HG03108 (cell line): ENCODE results near the gene BNIP3.
"Not testable (repeated sequence)": the region's sequence is repeated elsewhere in the genome, so short reads cannot be mapped to it uniquely, and the experiment has no call there.

Experiments
- ATAC-seq: cut with Tn5 transposase; IDR thresholded peaks from one replicate; pipeline ENCODE4 v1.9.1; 2021; ENCODE audit warnings: moderate library complexity; ENCODE audit not compliant: unreplicated experiment

The BNIP3 gene

DNA sequence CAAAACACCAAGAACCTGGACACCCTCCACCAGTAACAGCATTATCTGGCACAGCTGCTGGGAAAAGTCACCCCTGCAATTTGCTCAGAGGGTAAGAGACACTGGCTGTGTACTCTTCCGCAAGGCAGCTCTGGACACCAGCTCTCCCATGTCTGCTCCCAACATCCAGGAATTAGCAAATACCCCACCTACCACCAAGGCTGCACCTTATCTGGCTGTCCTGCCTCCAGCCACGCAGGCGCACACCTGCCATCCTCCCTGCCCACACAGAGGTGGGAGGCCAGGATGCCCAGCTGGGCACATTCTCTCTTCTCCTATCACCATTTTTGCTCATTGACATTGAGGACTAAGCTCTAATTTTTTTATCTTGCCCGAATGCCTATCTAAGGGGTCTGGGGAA, 20.3 kb upstream of the BNIP3 start:
- no peak for ATAC-seq

DNA sequence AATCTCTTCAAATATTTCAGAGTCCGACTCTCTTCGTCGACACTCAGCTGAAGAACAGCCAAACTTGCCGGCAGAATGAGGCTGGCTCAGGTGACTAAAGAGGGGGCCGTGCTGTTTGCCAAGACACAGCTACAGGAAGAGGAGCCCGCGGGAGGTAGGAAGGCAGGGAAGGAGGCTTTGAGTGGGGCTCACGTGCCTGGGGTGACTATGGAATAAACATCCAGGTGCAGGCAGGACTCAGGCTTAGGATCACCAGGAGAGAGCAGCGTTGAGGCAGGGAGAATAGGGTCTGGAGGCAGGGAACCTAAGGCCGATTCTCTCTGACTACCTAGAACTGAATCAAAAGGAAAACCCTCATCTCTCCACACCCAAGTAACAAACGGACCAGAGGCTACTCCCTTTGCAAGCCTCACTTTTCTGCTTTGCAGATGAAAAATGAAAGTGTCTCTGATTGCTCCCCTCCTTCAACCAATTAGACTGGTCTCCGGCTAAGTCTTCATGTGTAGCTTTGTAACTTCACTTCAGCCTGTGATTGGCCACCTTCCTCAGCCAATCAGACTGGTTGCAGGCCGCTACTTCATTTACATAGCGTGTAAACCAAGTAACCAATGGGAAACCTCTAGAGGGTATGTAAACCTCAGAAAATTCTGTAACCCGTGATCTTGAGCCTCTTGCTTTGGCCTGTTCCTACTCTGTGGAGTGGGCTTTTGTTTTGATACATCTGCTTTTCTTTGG, 19.7 kb upstream of the BNIP3 start:
- ATAC-seq: no peak

DNA sequence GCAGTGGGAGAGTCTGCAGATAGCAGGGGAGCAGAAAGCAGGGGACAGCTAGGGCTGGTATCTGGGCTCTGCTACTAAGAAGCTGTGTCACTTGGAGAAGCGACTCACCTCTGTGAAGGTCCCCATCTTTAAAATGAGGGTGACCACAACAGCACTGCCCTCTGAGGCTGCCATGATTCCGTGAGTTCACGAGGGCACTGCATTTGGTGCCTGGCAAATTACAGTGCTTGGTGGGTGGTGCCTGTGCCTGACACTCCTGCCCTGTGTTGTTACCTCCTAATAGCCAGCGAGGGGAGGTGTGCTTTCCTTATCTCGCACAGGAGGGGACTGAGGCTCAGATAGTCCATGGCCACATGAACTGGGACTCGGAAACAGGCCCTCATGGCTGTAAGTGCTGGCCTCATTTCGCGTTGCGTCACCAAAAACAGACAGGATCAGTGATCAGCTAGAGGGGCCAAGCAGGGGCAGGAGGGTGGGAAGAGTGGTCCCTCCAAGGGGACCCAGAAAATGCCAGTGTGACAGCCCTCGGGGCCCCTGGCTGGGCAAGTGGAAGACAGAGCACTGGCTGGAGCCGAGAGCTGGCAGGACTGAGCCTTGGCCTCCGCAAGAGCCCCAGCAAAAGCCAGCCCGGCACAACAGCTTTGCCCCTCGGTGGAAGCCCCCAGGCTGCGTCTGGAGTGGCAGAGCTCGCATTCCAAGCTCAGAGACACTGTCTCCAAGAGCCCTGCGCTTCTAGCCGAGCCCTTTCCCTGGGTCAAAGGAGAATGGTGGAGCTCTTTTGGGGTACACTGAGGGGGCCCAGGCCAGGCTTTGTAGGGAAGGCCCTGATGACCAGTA, 17.3 kb upstream of the BNIP3 start:
- ATAC-seq: no peak

DNA sequence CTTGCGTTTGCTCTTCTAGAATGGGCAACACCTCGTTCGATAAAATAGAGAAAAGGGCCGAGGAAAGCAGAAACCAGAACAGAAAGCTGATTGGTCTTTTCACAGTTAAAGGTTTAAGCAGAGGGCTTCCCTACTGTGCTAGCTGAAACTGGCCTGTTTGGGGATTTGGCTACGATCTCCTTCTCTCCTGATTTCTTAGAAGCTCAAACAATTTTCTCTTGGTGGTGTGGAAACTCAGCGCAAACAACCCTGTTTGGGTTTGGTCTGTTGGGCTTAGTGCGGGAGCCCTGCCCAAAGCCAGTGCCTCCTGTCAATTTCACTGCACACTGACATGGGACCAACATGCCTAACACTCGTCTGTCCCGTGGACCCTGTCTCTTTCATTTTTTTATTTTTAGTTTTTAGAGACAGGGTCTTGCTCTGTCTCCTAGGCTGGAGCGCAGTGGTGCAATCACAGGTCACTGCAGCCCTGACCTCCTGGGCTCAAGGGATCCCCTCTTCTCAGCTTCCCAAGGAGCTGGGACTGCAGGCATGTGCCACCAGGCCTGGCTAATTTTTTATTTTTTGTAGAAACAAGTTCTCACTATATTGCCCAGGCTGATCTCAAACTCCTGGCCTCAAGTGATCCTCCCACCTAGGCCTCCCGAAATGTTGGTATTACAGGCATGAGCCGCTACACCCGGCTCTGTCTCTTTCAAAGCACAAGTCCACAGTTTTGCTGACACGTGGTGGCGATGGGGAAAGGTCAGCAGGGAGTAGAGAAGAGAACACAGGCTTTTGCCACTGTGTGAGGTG, 16.5 kb upstream of the BNIP3 start:
- ATAC-seq: no peak

DNA sequence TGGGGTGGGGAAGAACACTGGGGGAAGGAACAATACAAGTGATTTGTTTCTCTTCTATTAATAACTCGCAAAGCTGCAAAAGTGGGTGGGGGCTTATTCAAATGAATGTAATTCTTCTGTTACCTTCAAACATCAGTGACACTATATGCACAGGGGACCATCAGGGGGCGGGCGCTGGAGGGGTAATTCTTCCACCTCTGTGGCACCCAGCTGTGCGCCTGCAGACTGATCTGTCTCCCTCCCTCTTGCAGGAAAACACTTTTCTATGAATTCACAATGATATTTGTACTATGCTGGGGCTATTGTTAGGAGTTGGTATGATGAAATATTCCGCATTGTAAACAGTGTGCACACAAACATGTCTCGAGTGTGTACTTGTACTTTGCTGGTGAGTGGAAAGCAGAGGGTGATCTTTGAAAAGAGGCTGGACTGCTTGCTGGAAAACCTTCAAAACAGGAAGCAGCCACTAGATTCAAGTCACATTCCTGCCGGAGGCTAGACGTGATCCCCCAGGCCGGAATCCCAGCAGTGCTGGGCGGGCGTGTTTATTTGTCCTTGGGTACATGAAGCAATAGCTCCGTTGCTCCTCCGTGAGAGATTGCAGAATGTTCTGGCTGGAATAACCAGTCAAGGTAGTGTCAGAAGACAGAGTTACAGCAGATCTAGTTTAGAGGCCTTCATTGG, 15.8 kb upstream of the BNIP3 start:
- no peak for ATAC-seq

DNA sequence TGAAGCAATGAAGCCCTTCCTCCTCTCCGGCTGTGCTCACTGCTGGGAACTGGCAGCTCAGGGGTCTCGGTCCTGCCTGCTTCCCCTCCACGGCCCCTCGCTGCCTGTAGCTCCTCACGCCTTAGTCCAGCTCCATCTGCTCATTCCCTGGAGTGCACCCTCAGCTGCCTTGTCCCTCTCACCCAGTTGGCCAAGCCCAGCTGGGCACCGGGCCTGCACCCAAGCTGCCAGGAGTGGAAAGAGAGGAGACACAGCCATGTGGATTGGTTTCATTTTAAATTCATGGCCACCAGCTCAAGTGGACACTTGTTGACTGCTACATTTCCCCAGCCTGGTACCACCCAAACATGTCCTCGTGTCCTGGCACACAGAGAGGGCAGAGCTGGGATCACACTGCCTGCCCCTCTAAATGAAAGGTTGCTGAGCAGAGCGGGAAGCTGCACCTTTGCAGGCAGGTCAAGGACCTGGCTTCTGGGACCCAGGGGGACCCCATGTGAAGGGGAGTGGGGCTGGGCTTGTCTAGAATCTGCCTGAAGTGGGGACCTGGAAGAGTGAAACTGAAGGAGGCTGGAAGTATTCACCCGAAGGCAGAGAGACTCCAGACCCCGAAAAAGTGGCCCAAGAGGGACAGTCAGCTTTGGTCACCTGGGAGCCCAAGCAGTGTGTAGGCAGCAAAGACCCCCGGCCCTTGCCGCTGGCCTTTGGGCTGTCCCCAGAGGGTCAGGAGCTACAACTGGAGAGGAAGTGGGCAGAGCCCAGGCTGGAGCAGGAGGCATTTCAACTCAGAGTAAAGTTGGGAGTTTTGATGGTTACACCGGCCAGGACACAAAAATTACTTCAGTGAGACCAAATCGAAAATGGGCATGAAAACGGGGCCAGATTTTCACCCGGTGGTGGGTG, 15.0 kb upstream of the BNIP3 start:
- no peak for ATAC-seq

DNA sequence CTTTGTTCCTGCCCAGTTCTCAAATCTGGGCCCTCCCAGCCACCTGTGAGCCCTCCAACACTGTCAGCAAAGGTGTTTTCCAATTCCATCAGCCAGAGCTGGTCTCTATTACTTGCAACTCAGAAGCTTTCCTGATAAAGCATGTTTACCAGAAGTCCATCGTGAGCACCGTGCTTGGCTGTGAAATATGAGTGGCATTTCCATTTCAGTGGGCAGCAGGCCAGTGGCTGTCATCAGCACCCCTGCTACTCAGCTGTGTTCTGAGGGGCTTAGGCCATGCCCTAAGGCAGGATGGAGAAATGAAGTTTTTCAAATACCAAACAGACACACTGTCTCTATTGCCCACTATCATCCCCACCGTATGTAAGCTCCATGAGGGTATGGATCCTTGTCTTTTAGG, 12.7 kb upstream of the BNIP3 start:
- no peak for ATAC-seq

DNA sequence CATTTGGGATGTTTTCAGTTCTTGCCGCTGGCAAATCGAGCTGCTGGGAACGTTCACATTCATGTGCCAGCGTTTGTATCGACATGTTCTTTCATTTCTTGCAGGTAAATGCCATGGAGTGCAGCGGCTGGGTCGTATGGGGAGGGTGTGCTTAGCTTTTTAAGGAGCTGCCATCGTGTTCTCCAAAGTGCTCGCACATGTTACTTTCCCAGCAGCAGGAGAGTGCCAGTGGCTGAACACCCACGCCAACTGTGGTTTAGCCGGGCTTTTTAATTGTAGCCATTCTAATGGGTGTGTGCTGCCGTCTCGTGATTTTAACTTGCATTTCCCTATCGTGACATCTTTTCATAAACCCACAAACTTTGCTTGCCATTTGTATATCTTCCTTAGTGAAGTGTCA, 11.6 kb upstream of the BNIP3 start:
- ATAC-seq: no peak

DNA sequence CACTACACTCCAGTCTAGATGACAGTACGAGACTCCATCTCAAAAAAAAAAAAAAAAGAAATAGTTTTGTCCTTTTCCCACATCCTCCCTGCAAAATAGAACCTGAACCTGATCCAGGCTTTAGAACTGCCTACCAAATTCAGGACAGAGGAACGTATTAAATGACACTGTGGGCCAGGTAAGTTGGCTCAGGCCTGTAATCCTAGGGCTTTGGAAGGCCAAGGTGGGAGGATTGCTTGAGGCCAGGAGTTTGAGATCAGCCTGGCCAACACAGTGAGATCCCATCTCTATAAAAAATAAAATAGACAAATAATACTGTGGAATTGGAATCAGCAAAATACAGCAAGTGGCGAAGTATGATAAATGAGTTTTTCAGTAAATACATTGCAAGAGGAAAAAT, 10.0 kb upstream of the BNIP3 start:
- no peak for ATAC-seq

DNA sequence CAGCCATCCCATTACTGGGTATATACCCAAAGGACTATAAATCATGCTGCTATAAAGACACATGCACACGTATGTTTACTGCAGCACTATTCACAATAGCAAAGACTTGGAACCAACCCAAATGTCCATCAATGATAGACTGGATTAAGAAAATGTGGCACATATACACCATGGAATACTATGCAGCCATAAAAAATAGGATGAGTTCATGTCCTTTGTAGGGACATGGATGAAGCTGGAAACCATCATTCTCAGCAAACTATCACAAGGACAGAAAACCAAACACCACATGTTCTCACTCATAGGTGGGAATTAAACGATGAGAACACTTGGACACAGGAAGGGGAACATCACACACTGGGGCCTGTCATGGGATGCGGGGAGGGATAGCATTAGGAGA, 6.1 kb upstream of the BNIP3 start:
- ATAC-seq: not testable (repeated sequence)

DNA sequence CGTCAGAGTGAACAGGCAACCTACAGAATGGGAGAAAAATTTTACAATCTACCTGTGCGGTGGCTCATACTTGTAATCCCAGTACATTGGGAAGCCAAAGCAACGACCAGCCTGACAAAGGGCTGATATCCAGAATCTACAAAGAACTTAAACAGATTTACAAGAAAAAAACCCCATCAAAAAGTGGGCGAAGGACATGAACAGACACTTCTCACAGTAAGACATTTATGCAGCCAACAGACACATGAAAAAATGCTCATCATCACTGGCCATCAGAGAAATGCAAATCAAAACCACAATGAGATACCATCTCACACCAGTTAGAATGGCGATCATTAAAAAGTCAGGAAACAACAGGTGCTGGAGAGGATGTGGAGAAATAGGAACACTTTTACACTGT, 5.6 kb upstream of the BNIP3 start:
- ATAC-seq: not testable (repeated sequence)

DNA sequence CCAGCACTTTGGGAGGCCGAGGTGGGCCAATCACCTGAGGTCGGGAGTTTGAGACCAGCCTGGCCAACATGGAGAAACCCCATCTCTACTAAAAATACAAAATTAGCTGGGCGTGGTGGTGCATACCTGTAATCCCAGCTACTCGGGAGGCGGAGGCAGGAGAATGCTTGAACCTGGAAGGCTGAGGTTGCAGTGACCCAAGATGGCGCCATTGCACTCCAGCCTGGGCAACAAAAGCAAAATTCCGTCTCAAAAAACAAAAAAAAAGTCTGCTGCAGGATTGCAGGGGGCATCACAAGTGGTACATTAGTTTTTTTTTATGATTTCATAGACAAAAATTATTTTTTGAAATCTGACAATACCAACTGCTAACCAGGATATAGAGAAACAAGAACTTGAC, 5.1 kb upstream of the BNIP3 start:
- not testable (repeated sequence) for ATAC-seq

DNA sequence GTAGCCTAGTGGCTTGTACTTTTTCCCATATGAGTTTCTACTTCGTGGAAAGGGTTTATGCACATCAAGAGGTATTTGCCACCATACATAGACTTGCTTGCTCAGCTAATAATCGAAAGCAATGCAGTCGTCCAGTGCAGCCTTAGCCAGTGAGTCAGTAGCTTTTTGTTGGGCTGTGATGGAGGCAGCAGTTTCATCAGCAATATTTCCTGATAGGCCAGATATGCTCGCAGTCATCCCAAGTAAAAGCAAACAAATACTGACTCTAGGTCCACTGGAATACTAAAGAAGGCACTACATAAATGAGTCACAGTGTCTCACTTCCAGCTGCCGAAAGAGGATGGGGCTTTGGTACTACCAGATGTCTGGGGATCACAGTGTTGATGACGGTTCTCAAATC, 2.1 kb upstream of the BNIP3 start:
- ATAC-seq: no peak

DNA sequence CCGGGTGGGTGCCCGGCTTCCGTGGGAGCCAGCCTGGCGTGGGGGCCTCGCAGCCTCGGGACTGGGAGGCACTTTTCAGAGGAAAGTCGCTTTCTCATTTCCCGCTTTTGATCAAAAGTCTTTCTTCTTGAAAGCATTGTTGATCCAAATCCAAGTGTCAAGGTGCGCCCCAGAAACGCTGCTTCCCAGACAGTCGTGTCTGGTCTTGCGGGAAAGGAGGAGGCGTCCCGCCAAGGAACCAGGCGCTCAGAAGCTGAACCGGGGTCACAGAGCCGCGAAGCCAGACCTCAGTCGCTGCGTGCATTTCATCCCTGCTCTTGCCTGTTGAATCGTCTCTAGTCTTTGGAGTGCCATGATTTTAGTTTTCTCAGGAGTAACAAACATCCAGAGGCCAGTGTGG, 1.1 kb upstream of the BNIP3 start:
- ATAC-seq: no peak

DNA sequence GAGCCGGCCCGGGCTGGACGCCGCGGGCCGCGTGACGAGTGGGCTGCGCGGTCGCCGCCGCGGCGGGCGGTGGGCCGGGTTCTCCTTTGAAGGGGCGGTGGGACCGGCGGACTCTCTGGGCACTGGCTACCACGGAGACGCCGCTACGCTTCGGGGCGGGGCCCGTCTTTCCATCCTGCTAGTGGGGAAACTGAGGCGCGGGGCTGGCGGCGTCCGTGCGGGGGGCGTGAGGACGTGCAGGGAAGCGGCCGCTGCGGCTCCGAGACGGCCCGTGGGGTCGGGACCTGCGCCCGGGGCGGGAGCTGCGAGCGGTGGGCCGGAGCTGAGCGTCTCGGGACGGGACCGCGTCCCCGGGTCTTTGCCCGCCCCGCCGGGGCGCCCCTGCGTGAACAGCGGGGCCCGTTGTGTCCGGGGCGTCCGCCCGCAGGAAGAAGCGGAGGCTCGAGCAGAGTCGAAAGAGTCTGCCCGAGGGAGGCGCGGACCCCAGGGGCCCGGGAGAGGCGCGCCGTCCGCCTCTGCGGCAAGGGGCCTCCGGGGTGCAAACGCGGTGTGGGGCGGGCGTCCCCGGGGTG, 548 bp upstream of the BNIP3 start:
- peak; percentile 6 for ATAC-seq

DNA sequence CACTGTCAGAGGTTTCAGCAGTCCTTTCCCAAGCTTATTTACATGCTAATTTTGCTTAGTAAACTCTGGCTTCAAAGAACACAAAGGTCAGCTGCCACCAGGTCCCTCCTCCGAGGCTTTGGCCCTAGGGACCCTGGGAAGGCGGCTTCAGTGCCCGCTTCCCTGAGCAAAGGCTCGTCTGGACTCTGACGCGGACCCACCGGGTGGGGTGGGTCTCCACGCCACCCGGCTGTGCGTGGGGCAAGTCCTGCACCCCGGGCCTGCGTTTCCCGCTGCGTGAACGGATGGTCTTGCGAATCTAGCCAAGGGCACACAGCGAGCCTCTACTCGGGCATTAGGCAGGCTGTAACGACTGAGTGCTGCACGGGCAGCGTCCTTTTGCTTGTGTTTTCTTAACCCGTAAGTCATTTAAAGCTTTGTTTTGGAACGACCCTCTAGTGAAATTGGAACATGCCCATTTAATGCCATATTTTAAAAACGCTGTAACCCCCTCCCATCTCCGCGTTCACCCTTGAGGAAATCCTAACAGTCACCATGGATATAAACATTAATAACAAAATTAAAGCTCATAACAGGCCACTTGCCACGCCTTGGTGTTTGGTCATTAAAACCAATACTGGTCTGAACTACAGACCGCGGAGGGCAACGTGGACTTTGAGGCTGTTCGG, 828 bp downstream of the BNIP3 start:
- no peak for ATAC-seq

DNA sequence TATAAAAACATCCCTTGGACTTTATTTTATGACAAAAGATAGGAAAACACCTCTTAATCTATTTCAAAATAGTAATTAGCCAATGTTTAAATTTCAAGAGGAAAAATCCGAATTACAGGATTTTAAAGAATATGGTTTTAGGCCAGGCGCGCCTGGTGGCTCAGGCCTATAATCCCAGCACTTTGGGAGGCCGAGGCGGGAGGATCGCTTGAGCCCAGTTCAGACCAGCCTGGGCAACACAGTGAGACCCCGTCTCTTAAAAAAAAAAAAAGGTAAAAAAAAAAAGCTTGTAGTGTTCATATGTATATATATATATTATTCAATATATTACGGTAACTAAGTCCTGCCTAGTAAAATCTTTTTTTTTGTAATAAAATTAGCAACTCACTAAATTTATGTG, 1.4 kb downstream of the BNIP3 start:
- ATAC-seq: no peak

DNA sequence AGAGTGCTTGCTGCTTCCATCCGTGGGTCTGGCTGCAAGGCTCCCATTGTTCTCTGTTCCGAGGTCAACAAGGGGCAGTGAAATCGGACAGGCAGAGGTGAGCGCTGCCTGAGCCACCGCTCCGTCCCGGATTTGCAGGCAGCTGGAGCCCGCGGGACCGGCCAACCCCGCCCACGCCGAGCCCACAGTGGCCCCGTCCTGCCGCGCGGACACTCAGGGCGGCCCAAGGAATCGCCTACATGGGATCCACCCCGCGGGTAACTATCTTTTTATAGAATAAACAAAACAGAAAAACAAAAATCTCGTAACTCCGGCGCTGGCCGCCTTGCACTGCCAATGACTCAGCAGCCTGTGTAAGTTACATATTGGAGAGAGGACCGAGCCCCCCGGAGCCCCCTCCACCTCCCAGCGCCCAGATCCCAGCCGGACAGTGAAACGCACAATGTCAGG, 1.9 kb downstream of the BNIP3 start:
- no peak for ATAC-seq

DNA sequence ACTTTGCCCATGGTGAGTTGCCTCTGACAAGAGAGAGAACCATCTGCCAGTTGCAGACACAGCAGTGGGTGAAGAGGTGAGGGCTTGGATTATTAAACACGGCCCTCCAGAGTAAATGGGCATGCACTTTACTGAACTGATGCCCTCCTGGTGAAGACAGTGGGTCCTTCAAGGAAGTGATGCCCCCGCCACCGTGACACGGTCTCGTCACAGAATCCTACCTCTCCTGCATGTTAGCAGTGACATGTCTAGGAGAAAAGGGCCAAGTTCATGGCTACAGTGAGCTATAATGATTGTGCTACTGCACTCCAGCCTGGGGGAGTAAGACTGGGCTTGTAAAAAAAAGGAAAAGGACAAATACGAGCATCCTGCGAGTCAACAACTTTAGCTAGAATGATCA, 2.4 kb downstream of the BNIP3 start:
- ATAC-seq: no peak
